GM23338 (cell line): ENCODE measurements around the gene NR4A1. TPM values are rescaled to one million over a fixed set of nuclear protein-coding genes. Genes with fewer than 3 reads are reported as not detected.

Experiments used
- ATAC-seq: fragments of 200-7000 bp; cut with Tn5 transposase; 3 replicates; pipeline ENCODE4 v1.9.1; 2020
- DNase-seq: peaks from one replicate; pipeline ENCODE4 v3.0.0-alpha.2; 2015; ENCODE audit warnings: low spot score
- H2AFZ ChIP-seq: fragments of 200-600 bp; sonication (generic); 2 replicates; pipeline ENCODE4 v1.8.0; 2016; ENCODE audit warnings: antibody characterized with exemption, mild to moderate bottlenecking, moderate library complexity
- H3F3A ChIP-seq: fragments of 200-600 bp; sonication (generic); replicated peaks from 2 replicates; pipeline ENCODE4 v1.8.0; 2017; ENCODE audit warnings: antibody characterized with exemption, mixed run types, low read depth
- H3K27ac ChIP-seq: fragments of 200-600 bp; sonication (generic); 2 replicates; pipeline ENCODE4 v1.6.1; 2016; ENCODE audit warnings: low read depth
- H3K27me3 ChIP-seq: fragments of 200-600 bp; sonication (generic); 2 replicates; pipeline ENCODE4 v1.8.0; 2016; ENCODE audit warnings: mild to moderate bottlenecking, mixed run types, moderate library complexity; ENCODE audit not compliant: insufficient read depth
- H3K36me3 ChIP-seq: fragments of 200-600 bp; sonication (generic); 2 replicates; pipeline ENCODE4 v1.8.0; 2016; ENCODE audit warnings: mild to moderate bottlenecking; ENCODE audit not compliant: insufficient read depth
- H3K4me1 ChIP-seq: fragments of 200-600 bp; sonication (generic); 2 replicates; pipeline ENCODE4 v1.8.0; 2016; ENCODE audit warnings: mild to moderate bottlenecking, moderate library complexity; ENCODE audit not compliant: insufficient read depth
- H3K4me2 ChIP-seq: fragments of 200-600 bp; sonication (generic); 2 replicates; pipeline ENCODE4 v1.7.1; 2017; ENCODE audit warnings: mixed run types
- H3K4me3 ChIP-seq: fragments of 200-600 bp; sonication (generic); 2 replicates; pipeline ENCODE4 v1.6.1; 2016; ENCODE audit warnings: mixed run types
- H3K79me2 ChIP-seq: fragments of 200-600 bp; sonication (generic); replicated peaks from 2 replicates; pipeline ENCODE4 v1.8.0; 2017; ENCODE audit warnings: mild to moderate bottlenecking; ENCODE audit not compliant: insufficient read depth
- H3K9me2 ChIP-seq: fragments of 200-600 bp; sonication (generic); 2 replicates; pipeline ENCODE4 v1.8.0; 2017; ENCODE audit not compliant: insufficient read depth
- H4K20me1 ChIP-seq: fragments of 200-600 bp; sonication (generic); replicated peaks from 2 replicates; pipeline ENCODE4 v1.8.0; 2017; ENCODE audit warnings: mild to moderate bottlenecking; ENCODE audit not compliant: insufficient read depth
- H3K27ac Mint-ChIP-seq: 2 replicates; pipeline ENCODE4 v1.8.0; 2020; ENCODE audit warnings: inconsistent platforms, mild to moderate bottlenecking, moderate library complexity, mixed read lengths
- H3K27me3 Mint-ChIP-seq: 3 replicates; pipeline ENCODE4 v1.8.0; 2022; ENCODE audit warnings: low read depth, mild to moderate bottlenecking, moderate library complexity, mixed read lengths, inconsistent platforms; ENCODE audit not compliant: insufficient read depth, poor library complexity
- H3K36me3 Mint-ChIP-seq: 3 replicates; pipeline ENCODE4 v1.8.0; 2021; ENCODE audit warnings: low read depth, mild to moderate bottlenecking, inconsistent platforms, moderate library complexity, mixed read lengths
- H3K4me1 Mint-ChIP-seq: 3 replicates; pipeline ENCODE4 v1.8.0; 2020; ENCODE audit warnings: mild to moderate bottlenecking, inconsistent platforms, mixed read lengths
- H3K4me3 Mint-ChIP-seq: 3 replicates; pipeline ENCODE4 v1.8.0; 2021; ENCODE audit warnings: moderate library complexity, mild to moderate bottlenecking, inconsistent platforms, mixed read lengths
- H3K9me3 Mint-ChIP-seq: 3 replicates; pipeline ENCODE4 v1.8.0; 2020; ENCODE audit warnings: moderate library complexity, mild to moderate bottlenecking, inconsistent platforms, mixed read lengths
- CREB1 ChIP-seq: fragments of 250-450 bp; sonication (Bioruptor Pico); IDR thresholded peaks from 2 replicates; pipeline ENCODE4 v1.5.0; 2020; ENCODE audit warnings: low read depth, mild to moderate bottlenecking, moderate library complexity
- EZH2phosphoT487 ChIP-seq: fragments of 200-600 bp; sonication (generic); IDR thresholded peaks from one replicate; pipeline ENCODE4 v1.8.1; 2018; ENCODE audit warnings: antibody characterized with exemption; ENCODE audit not compliant: unreplicated experiment
- JUNB ChIP-seq: IDR thresholded peaks from one replicate; pipeline ENCODE4 v1.6.1; 2016; ENCODE audit warnings: antibody characterized with exemption; ENCODE audit not compliant: unreplicated experiment
- POLR2AphosphoS5 ChIP-seq: IDR thresholded peaks from 2 replicates; pipeline ENCODE4 v1.6.1; 2016; ENCODE audit warnings: antibody characterized with exemption, low read depth
- ZNF114 ChIP-seq: fragments of 250-450 bp; sonication (Bioruptor Pico); IDR thresholded peaks from 2 replicates; pipeline ENCODE4 v1.5.0; 2020; ENCODE audit warnings: mild to moderate bottlenecking, moderate library complexity
- ZNF331 ChIP-seq: fragments of 250-450 bp; sonication (Bioruptor Pico); IDR thresholded peaks from 2 replicates; pipeline ENCODE4 v1.5.0; 2020; ENCODE audit warnings: low read depth, mild to moderate bottlenecking, moderate library complexity
- polyA plus RNA-seq: library from polyadenylated mRNA; unstranded; fragments of >200 nt; fragmentation: Nextera tagmentation; extraction: Ambion mirVana; gene quantifications from 2 replicates; pipeline ENCODE4 v1.2.1, GENCODE V29; 2016
- total RNA-seq: library from RNA; depleted of rRNA; stranded (reverse); fragments of >200 nt; shearing (Covaris generic); gene quantifications from 2 replicates; pipeline ENCODE4 v1.2.3, GENCODE V29; 2014
- TF ChIP-seq, protein P1 (sequence below): fragments of 250-450 bp; sonication (Bioruptor Pico); IDR thresholded peaks from 2 replicates; pipeline ENCODE4 v1.5.0; 2020; ENCODE audit warnings: mild to moderate bottlenecking, moderate library complexity
- TF ChIP-seq, protein P2 (sequence below): IDR thresholded peaks from 2 replicates; pipeline ENCODE4 v1.6.1; 2016; ENCODE audit warnings: antibody characterized with exemption

The NR4A1 gene
- total and polyA plus RNA-seq, 2 experiments from 2014 or later = 7.5 to 19.1 TPM

DNA sequence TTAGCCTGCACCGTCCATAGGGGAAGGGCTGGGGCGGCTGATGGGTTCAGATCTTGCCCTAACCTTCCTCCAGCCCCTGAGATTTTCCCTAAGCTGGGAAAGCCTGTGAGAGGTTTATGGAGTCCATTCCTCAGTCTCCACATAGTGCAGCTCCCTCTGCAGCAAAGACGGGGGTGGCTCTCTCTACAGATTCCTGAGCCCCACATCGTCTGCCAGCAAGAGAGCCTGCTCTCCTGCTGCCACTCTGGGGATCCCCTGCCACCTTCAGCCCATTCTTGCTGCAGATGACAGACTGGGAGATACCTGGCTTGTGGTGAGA is 31.4 kb downstream of the NR4A1 start:
- no peak overlapping the region for H3K27ac Mint-ChIP-seq
- no peaks in the 10 kb centered on the region for H3K9me2 ChIP-seq
- no peak for DNase-seq
- H4K20me1 ChIP-seq = peaks cover 4% of the 10 kb centered on the region; the same call in 1 of the 2 replicates
- TF ChIP-seq POLR2AphosphoS5 = no peak
- TF ChIP-seq, protein P1, sequence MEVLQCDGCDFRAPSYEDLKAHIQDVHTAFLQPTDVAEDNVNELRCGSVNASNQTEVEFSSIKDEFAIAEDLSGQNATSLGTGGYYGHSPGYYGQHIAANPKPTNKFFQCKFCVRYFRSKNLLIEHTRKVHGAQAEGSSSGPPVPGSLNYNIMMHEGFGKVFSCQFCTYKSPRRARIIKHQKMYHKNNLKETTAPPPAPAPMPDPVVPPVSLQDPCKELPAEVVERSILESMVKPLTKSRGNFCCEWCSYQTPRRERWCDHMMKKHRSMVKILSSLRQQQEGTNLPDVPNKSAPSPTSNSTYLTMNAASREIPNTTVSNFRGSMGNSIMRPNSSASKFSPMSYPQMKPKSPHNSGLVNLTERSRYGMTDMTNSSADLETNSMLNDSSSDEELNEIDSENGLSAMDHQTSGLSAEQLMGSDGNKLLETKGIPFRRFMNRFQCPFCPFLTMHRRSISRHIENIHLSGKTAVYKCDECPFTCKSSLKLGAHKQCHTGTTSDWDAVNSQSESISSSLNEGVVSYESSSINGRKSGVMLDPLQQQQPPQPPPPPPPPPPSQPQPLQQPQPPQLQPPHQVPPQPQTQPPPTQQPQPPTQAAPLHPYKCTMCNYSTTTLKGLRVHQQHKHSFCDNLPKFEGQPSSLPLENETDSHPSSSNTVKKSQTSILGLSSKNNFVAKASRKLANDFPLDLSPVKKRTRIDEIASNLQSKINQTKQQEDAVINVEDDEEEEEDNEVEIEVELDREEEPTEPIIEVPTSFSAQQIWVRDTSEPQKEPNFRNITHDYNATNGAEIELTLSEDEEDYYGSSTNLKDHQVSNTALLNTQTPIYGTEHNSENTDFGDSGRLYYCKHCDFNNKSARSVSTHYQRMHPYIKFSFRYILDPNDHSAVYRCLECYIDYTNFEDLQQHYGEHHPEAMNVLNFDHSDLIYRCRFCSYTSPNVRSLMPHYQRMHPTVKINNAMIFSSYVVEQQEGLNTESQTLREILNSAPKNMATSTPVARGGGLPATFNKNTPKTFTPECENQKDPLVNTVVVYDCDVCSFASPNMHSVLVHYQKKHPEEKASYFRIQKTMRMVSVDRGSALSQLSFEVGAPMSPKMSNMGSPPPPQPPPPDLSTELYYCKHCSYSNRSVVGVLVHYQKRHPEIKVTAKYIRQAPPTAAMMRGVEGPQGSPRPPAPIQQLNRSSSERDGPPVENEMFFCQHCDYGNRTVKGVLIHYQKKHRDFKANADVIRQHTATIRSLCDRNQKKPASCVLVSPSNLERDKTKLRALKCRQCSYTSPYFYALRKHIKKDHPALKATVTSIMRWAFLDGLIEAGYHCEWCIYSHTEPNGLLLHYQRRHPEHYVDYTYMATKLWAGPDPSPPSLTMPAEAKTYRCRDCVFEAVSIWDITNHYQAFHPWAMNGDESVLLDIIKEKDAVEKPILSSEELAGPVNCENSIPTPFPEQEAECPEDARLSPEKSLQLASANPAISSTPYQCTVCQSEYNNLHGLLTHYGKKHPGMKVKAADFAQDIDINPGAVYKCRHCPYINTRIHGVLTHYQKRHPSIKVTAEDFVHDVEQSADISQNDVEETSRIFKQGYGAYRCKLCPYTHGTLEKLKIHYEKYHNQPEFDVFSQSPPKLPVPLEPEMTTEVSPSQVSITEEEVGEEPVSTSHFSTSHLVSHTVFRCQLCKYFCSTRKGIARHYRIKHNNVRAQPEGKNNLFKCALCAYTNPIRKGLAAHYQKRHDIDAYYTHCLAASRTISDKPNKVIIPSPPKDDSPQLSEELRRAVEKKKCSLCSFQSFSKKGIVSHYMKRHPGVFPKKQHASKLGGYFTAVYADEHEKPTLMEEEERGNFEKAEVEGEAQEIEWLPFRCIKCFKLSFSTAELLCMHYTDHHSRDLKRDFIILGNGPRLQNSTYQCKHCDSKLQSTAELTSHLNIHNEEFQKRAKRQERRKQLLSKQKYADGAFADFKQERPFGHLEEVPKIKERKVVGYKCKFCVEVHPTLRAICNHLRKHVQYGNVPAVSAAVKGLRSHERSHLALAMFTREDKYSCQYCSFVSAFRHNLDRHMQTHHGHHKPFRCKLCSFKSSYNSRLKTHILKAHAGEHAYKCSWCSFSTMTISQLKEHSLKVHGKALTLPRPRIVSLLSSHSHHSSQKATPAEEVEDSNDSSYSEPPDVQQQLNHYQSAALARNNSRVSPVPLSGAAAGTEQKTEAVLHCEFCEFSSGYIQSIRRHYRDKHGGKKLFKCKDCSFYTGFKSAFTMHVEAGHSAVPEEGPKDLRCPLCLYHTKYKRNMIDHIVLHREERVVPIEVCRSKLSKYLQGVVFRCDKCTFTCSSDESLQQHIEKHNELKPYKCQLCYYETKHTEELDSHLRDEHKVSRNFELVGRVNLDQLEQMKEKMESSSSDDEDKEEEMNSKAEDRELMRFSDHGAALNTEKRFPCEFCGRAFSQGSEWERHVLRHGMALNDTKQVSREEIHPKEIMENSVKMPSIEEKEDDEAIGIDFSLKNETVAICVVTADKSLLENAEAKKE (CRISPR knock-in tag) = no peak
- TF ChIP-seq ZNF114 (CRISPR knock-in tag) = no peak
- no peak for TF ChIP-seq EZH2phosphoT487
- TF ChIP-seq CREB1 (CRISPR knock-in tag) = no peak
- TF ChIP-seq, protein P2, sequence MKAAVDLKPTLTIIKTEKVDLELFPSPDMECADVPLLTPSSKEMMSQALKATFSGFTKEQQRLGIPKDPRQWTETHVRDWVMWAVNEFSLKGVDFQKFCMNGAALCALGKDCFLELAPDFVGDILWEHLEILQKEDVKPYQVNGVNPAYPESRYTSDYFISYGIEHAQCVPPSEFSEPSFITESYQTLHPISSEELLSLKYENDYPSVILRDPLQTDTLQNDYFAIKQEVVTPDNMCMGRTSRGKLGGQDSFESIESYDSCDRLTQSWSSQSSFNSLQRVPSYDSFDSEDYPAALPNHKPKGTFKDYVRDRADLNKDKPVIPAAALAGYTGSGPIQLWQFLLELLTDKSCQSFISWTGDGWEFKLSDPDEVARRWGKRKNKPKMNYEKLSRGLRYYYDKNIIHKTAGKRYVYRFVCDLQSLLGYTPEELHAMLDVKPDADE = no peak
- TF ChIP-seq ZNF331 (CRISPR knock-in tag) = no peak
- TF ChIP-seq JUNB = no peak
- H3K4me3 ChIP-seq = no peak overlapping the region
- no peaks in the 10 kb centered on the region for H3K36me3 ChIP-seq
- peaks cover 11% of the 10 kb centered on the region for H3K27me3 Mint-ChIP-seq
- no peaks in the 10 kb centered on the region for H3K9me3 Mint-ChIP-seq
- 0 out of 2 replicates have a peak, but pooled peaks cover 11% of the 10 kb centered on the region for H3F3A ChIP-seq
- no peak overlapping the region for H3K4me3 Mint-ChIP-seq
- H3K4me1 Mint-ChIP-seq = peaks cover 38% of the 10 kb centered on the region
- peaks cover 41% of the 10 kb centered on the region; the same call in 1 of the 2 replicates for H3K4me1 ChIP-seq
- H2AFZ ChIP-seq = no peak overlapping the region
- H3K36me3 Mint-ChIP-seq = peaks cover 12% of the 10 kb centered on the region
- ATAC-seq = no peak
- H3K27me3 ChIP-seq = peaks cover 12% of the 10 kb centered on the region; the same call in 1 of the 2 replicates
- no peak overlapping the region for H3K27ac ChIP-seq
- no peaks in the 10 kb centered on the region for H3K79me2 ChIP-seq
- no peak overlapping the region; the same call in 1 of the 2 replicates for H3K4me2 ChIP-seq
